ENCODE data around the gene KAT14.
"Not testable (repeated sequence)": the region's sequence is repeated elsewhere in the genome, so short reads cannot be mapped to it uniquely, and the experiment has no call there.

Gene KAT14

DNA sequence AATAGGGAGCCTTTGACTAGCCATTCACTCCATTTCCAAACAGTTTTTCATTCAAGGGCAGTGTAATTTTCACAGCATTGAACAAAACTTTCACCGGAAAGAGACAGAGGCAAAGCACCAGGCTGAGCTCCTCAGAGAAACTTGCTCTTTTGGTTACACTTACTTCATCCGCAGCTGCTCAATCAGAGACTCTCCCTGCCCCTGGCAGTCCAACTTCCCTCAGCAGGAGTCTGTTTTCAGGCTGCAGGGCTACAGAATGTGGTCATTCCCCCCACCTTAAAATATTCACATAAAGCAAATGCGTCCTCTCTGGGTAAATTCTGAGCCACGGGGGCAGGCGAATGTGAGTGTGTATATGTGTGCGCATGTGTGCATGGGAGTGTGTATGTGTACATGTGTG, 80.6 kb downstream of the KAT14 start:
- no peak for DNase-seq (ENCODE audit: low read depth, low spot score)

DNA sequence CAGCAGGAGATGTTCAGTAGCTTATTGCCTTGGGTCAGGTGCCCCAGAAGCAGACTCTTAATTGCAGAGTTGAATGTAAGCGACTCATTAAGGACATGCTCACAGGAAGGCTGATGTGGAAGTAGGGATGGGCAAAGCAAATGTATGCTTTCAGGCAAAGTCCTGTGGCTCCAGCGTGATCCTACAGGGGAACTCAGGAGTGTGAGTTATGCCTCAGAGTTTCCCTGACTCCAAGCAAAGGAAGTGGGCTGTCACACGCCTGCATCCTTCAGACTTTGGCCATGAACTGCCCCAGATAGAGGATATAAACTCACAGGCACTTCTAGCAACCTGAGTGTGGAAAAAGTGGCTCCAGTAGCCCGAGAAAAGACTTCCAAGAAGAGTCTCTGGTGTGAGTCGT, 85.7 kb downstream of the KAT14 start:
- DNase-seq (ENCODE audit: low read depth, low spot score): no peak

DNA sequence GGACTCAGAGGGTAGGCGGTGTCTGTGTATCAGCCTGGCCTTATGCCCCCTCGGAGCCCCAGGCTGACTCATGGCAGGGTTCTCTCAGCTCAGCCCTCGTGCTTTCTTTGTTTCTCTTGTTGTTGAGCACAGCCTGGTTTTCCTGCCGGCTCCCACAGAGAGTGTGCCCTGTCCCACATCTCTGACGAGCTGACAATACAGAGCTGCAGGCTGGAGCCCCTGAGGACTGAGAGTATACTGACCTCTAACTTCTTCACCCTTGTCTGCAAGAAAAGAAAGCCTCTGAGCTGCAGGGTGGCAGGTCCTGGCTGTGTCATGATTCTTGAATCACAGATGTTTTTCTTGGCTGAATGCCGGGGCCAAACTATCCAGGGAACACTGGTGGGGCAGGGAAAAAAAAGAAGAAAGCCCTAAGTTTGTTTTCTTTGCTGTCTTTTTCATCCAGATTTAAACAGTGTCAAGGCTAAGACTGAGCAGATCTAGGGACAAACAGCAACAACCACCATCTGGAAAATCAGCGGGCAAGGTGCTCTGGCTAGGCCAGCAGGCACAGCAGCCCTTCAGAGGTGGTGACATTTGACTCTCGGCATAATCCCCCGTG, 87.4 kb downstream of the KAT14 start:
- peak; percentile 83 for DNase-seq (ENCODE audit: low read depth, low spot score)

DNA sequence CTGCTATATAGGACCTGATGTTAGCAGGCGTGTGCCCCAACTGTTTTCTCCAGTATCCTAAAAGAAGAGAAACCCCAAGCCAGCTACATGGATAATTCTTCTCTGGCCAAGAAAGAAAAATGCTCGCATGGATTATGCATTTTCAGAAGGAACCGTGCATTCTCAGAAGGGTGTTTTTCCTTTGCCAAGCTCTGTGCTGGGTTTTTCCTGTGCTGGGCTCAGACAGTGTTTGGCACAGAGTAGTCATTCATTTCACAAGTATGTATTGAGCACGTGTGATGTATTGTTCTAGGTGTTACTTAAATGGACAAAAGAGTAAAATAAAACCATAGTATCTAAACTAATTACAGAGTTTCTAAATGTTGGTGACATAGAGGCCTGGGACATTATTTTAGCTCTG, 88.0 kb downstream of the KAT14 start:
- DNase-seq (ENCODE audit: low read depth, low spot score): peak; percentile 31

DNA sequence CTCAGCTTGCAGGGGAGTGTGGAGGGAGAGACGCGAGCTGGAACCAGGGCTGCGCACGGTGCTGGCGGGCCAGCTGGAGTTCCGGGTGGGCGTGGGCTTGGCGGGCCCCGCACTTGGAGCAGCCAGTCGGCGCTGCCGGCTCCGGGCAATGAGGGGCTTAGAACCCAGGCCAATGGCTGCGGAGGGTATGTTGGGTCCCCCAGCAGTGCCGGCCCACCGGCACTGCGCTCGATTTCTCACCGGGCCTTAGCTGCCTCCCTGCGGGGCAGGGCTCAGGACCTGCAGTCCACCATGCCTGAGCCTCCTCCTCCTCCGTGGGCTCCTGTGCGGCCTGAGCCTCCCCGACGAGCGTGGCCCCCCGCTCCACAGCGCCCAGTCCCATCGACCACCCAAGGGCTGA, 89.1 kb downstream of the KAT14 start:
- not testable (repeated sequence) for DNase-seq (ENCODE audit: low read depth, low spot score)

DNA sequence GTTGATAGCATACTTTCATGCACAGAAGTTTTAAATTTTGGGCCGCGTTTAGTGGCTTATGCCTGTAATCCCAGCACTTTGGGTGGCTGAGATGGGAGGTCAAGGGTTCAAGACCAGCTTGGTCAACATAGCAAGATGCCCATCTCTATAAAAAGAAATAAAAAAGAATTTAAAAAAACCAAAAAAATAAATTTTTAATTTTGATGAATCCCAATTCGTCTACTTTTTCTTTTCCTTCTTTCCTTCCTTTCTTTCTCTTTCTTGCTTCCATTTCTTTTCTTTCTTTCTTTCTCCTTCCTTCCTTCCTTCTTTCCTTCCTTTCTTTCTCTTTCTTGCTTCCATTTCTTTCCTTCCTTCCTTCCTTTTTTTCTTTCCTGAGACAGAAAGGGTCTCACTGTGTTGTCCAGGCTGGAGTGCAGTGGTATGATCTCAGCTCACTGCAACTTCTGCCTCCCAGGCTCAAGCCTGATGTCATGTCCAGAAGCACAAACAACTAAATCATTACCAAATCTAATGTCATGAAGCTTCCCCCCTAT, 95.8 kb downstream of the KAT14 start:
- no peak for DNase-seq (ENCODE audit: low read depth, low spot score)

Data from astrocyte of the hippocampus (primary cell).